C4-2B (cell line): ENCODE data around the gene GTPBP4.
"Not testable (repeated sequence)": the region's sequence is repeated elsewhere in the genome, so short reads cannot be mapped to it uniquely, and the experiment has no call there.

ENCODE experiments used
- H3K27ac ChIP-seq: fragments of 450-650 bp; 2 replicates; pipeline ENCODE4 v1.5.1; 2017
- ZFX ChIP-seq: fragments of 450-650 bp; IDR thresholded peaks from 2 replicates; pipeline ENCODE4 v1.6.1; 2017
- TF ChIP-seq, protein P1 (sequence below): fragments of 450-650 bp; conservative IDR thresholded peaks from 2 replicates; pipeline ENCODE4 v1.5.1; 2017; ENCODE audit warnings: mild to moderate bottlenecking

The GTPBP4 gene

DNA sequence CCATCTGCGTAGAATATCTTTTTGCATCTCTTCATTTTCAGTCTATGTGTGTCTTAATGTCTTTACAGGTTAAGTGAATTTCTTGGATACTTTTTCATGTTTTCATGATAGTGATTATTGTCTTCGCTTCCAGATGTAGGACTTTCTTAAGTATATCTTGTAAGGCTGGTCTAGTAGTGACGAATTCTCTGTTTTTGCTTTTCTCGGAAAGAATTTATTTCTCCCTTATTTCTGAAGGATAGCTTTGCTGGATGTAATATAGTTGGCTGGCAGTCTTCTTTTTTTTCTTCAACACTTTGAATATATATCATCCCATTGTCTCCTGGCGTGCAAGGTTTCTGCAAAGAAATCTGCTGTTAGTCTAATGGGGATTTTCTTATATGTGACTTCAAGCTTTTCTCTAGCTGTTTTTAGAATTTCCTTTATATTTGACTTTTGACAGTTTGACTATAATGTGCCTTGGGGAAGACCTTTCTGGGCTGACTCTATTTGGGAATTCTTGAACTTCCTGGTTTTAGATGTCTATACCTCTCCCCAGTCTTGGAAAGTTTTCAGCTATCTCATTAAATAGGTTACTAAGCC lies 14.3 kb downstream of the GTPBP4 start:
- TF ChIP-seq ZFX = no peak
- TF ChIP-seq, protein P1, sequence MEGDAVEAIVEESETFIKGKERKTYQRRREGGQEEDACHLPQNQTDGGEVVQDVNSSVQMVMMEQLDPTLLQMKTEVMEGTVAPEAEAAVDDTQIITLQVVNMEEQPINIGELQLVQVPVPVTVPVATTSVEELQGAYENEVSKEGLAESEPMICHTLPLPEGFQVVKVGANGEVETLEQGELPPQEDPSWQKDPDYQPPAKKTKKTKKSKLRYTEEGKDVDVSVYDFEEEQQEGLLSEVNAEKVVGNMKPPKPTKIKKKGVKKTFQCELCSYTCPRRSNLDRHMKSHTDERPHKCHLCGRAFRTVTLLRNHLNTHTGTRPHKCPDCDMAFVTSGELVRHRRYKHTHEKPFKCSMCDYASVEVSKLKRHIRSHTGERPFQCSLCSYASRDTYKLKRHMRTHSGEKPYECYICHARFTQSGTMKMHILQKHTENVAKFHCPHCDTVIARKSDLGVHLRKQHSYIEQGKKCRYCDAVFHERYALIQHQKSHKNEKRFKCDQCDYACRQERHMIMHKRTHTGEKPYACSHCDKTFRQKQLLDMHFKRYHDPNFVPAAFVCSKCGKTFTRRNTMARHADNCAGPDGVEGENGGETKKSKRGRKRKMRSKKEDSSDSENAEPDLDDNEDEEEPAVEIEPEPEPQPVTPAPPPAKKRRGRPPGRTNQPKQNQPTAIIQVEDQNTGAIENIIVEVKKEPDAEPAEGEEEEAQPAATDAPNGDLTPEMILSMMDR = no peak

DNA sequence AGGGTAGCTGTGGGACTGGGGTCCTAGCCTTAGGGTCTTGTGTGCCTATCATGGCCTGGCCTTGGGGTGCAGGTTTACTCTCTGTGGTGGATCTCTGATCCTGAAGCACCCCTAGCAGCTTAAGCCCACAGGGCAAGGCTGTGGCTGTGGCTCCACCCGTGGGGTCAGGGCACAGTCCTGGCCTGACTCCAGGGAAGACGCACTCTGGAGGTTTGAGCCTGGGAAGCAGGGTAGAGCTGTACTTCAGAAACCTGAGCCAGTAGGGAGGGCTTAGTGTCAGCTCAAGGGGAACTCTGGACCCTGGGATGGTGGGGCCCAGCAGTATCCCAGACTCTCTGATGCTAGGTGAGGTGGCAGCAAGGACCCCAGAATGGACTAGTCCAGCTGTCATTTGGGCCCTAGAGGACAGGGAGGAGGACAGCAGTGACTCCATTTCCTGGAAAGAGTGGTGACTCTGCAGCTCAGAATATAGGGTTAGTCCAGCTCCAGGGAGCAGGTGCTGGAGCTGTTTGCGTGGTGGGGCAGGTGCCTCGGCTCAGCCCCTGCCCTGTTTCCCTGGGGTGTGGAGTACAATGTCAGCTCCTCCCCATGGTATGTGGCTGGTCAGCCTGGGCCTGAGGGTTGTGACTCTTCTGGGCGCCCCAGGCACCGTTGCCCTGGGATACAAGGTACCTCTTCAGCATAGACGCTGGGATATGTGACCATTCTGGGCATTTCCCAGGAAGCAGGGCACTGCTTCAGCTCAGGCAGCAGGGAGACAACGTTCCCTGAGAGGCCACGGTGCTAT lies 15.8 kb downstream of the GTPBP4 start:
- no peak overlapping the region for H3K27ac ChIP-seq

More for the DNA sequence above, 14.3 kb downstream of the GTPBP4 start:
- H3K27ac ChIP-seq = no peak overlapping the region

DNA sequence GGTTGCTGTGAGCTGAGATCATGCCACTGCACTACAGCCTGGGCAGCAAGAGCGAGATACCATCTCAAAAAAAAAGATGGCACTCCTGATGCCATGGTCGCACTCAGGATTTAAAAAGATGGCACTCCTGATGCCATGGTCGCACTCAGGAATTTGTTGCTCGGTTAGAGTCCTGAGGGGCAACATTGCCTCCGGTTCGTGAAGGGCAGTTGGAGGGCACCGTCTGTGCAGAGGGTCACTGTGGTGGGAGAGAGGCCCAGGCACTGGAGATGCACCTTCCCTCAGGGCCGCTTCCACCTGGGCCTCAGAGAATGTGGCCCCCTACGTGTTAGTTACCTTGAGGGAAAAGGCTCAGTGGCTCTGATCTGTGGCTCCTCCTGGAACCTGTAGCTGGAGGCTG lies 18.3 kb downstream of the GTPBP4 start:
- H3K27ac ChIP-seq = no peak overlapping the region
- TF ChIP-seq, protein P1 = no peak
- TF ChIP-seq ZFX = no peak

More for the DNA sequence above, 15.8 kb downstream of the GTPBP4 start:
- TF ChIP-seq ZFX = no peak
- TF ChIP-seq, protein P1 = no peak

DNA sequence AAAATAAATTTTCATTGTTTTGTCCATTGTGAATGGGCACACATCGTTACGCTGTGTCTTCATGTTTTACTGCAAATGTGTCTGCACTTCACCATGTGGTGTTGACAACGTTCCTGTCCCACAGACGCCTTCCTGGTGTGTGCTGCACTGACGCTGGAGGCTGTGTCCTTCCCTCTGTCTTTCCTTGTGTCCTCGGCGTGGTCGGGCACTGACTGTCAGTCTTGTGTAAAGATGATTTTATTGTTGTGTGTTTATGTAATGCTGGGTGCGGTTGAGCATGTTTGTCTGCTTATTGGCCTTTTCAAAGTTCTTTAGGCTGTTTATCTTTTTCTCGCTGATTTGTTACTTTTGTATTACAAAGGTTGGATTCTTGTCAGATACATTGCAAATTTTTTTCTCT lies 19.3 kb downstream of the GTPBP4 start:
- TF ChIP-seq ZFX = no peak
- TF ChIP-seq, protein P1 = no peak
- no peak overlapping the region for H3K27ac ChIP-seq

DNA sequence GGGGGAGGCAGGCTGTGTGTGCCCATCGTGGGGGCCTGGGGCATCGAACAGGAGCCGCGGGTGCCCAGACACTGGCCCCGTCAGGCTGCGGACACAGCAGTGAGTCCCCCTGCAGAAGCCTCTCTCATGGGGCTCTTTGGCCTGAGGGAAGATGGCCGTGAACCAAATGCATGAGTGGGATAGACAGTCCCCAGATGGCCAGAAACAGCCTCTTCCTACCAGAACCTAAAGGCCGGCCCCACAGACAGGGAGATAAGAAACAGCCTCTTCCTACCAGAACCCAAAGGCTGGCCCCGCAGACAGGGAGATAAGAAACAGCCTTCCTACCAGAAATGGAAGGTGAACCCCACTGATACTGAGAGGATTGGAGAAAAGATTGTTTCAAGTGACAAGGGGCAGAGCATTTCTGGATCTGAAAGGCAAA lies 20.8 kb downstream of the GTPBP4 start:
- TF ChIP-seq ZFX = no peak
- TF ChIP-seq, protein P1 = no peak
- H3K27ac ChIP-seq = no peak overlapping the region

DNA sequence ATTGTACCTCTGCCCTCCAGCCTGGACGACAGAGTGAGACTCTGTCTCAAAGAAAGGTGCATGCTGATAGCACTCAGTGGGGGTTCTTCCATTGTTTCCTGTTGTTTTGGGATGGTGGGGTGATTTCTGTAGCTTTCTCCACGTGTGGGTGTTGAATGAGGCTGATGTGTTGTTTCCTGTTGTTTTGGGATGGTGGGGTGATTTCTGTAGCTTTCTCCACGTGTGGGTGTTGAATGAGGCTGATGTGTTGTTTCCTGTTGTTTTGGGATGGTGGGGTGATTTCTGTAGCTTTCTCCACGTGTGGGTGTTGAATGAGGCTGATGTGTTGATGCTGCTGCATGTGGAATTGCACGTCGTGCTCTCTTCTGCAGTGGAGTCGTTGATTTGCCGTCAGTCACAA lies 21.7 kb downstream of the GTPBP4 start:
- not testable (repeated sequence) for H3K27ac ChIP-seq

DNA sequence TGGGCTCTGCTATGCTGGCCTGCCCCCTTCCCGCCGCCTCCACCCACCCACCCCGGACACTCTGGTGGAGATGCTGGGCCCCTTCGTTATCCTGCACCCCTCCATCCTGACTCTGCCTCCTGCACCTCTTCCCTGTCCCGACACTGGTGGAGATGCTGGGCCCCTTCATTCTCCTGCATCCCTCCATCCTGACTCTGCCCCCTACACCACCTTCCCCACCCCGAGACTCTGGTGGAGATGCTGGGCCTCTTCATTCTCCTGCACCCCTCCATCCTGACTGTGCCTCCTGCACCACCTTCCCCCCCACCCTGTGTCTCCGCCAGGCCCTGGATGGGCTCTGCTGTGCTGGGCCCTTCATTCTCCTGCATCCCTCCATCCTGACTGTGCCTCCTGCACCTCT lies 22.5 kb downstream of the GTPBP4 start:
- TF ChIP-seq, protein P1 = no peak
- no peak for TF ChIP-seq ZFX
- H3K27ac ChIP-seq = no peak overlapping the region
